HEK293T (cell line): ENCODE data around the gene ATP1A2.

Source experiments
- ARNT ChIP-seq: fragments of 450-650 bp; IDR thresholded peaks from 2 replicates; pipeline ENCODE4 v1.6.1; 2017; ENCODE audit warnings: mild to moderate bottlenecking
- BHLHE40 ChIP-seq: fragments of 450-650 bp; IDR thresholded peaks from 2 replicates; pipeline ENCODE4 v1.6.1; 2016; ENCODE audit warnings: mild to moderate bottlenecking, moderate library complexity, borderline replicate concordance
- FOXA1 ChIP-seq: fragments of 450-650 bp; IDR thresholded peaks from 2 replicates; pipeline ENCODE4 v1.6.1; 2016; ENCODE audit warnings: mild to moderate bottlenecking
- FOXK2 ChIP-seq: fragments of 450-650 bp; IDR thresholded peaks from 2 replicates; pipeline ENCODE4 v1.6.1; 2016; ENCODE audit warnings: mild to moderate bottlenecking
- FOXM1 ChIP-seq: fragments of 450-650 bp; IDR thresholded peaks from 2 replicates; pipeline ENCODE4 v1.6.1; 2017; ENCODE audit warnings: mild to moderate bottlenecking, borderline replicate concordance
- HDGF ChIP-seq: fragments of 450-650 bp; IDR thresholded peaks from 2 replicates; pipeline ENCODE4 v1.6.1; 2017; ENCODE audit warnings: antibody characterized with exemption, borderline replicate concordance
- L3MBTL2 ChIP-seq: fragments of 450-650 bp; conservative IDR thresholded peaks from 2 replicates; pipeline ENCODE4 v1.6.1; 2016; ENCODE audit warnings: mild to moderate bottlenecking
- LEF1 ChIP-seq: fragments of 450-650 bp; IDR thresholded peaks from 2 replicates; pipeline ENCODE4 v1.6.1; 2017; ENCODE audit warnings: mild to moderate bottlenecking, borderline replicate concordance
- NFRKB ChIP-seq: fragments of 450-650 bp; IDR thresholded peaks from 2 replicates; pipeline ENCODE4 v1.6.1; 2016; ENCODE audit warnings: mild to moderate bottlenecking, moderate library complexity
- SP1 ChIP-seq: fragments of 450-650 bp; IDR thresholded peaks from 2 replicates; pipeline ENCODE4 v1.6.1; 2017
- TARDBP ChIP-seq: fragments of 450-650 bp; IDR thresholded peaks from 2 replicates; pipeline ENCODE4 v1.6.1; 2016
- TF ChIP-seq, protein P1 (sequence below): fragments of 450-650 bp; IDR thresholded peaks from 2 replicates; pipeline ENCODE4 v1.6.1; 2016

- TF ChIP-seq FOXA1 (no peak), HDGF (no peak), SP1 (no peak), NFRKB (no peak), FOXK2 (no peak), LEF1 (no peak), FOXM1 (no peak), L3MBTL2 (no peak), TARDBP (no peak), ARNT (no peak), BHLHE40 (no peak)
- TF ChIP-seq, protein P1, sequence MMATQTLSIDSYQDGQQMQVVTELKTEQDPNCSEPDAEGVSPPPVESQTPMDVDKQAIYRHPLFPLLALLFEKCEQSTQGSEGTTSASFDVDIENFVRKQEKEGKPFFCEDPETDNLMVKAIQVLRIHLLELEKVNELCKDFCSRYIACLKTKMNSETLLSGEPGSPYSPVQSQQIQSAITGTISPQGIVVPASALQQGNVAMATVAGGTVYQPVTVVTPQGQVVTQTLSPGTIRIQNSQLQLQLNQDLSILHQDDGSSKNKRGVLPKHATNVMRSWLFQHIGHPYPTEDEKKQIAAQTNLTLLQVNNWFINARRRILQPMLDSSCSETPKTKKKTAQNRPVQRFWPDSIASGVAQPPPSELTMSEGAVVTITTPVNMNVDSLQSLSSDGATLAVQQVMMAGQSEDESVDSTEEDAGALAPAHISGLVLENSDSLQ = no peak
Observed at GRCh38 chr1:160144921-160145320, 29.4 kb downstream of the ATP1A2 start.
